Testis (tissue), 3 donors: ENCODE measurements around the gene PSEN2. TPM values are rescaled to one million over a fixed set of nuclear protein-coding genes. Genes with fewer than 3 reads are reported as not detected.

Experiments
- DNase-seq: peaks from one replicate; pipeline ENCODE4 v3.0.0-alpha.2; 2019
- H3K27ac ChIP-seq, 2 donors: fragments of 200-600 bp; sonication (generic); one replicate each; pipeline ENCODE4 v1.5.1; 2019
- H3K27me3 ChIP-seq: fragments of 200-600 bp; sonication (generic); one replicate; pipeline ENCODE4 v1.5.1; 2019
- H3K36me3 ChIP-seq: fragments of 200-600 bp; sonication (generic); one replicate; pipeline ENCODE4 v1.5.1; 2017; ENCODE audit warnings: low read depth; ENCODE audit errors: missing control alignments
- H3K4me1 ChIP-seq: fragments of 200-600 bp; sonication (generic); one replicate; pipeline ENCODE4 v1.5.1; 2019
- H3K4me3 ChIP-seq, 2 donors: fragments of 200-600 bp; sonication (generic); one replicate each; pipeline ENCODE4 v1.5.1; 2017 to 2019
- H3K9me3 ChIP-seq: fragments of 200-600 bp; sonication (generic); one replicate; pipeline ENCODE4 v1.5.1; 2017
- CTCF ChIP-seq, 3 experiments: fragments of 450-650 bp in 2 of 3; fragments of 200-600 bp in 1 of 3; sonication (generic) in 1 of 3; IDR thresholded peaks; one replicate each; pipeline ENCODE4 v1.5.1; 2016 to 2019; ENCODE audit warnings: antibody characterized with exemption in 3 of 3, mild to moderate bottlenecking in 2 of 3, moderate library complexity in 1 of 3
- POLR2A ChIP-seq: fragments of 450-650 bp; IDR thresholded peaks from one replicate; pipeline ENCODE4 v1.6.1; 2017; ENCODE audit warnings: antibody characterized with exemption, mild to moderate bottlenecking, moderate library complexity
- WGBS, 2 donors: methylation state at CpG; one replicate each; pipeline ENCODE4 v1.1.5; 2018; 5-methylcytosine and 5-hydroxymethylcytosine counted together
- intact Hi-C: fragments of 100-400 bp; cut with DNase I; formaldehyde crosslinking; loops from one replicate; pipeline ENCODE4 v1.15.1; 2023; ENCODE audit warnings: low total_unique reads
- polyA plus RNA-seq: library from polyadenylated mRNA; stranded (reverse); fragments of 350-450 nt; fragmentation: Illumina TruSeq; extraction: RNeasy Lipid Tissue Mini Kit (QIAGEN cat#74804); gene quantifications from one replicate; pipeline ENCODE4 v1.2.3, GENCODE V29; 2014; ENCODE audit warnings: low read depth, low replicate concordance; ENCODE audit not compliant: insufficient read depth
- total RNA-seq, 2 donors: library from RNA; depleted of rRNA; stranded (reverse); fragments of >200 nt; gene quantifications; one replicate each; pipeline ENCODE4 v1.2.3, GENCODE V29; 2016

PSEN2 gene
- total and polyA plus RNA-seq, 3 donors from 2014 or later: 40.7 to 107 (median 87.8) TPM

- Histone ChIP-seq H3K27ac (no peak overlapping the region), H3K36me3 (no peaks in the 10 kb centered on the region), H3K27me3 (no peaks in the 10 kb centered on the region), H3K4me1 (no peaks in the 10 kb centered on the region), H3K9me3 (no peaks in the 10 kb centered on the region), H3K4me3 (no peak overlapping the region)
- DNase-seq: no peak
- intact Hi-C loops: no loop called here
- 76 to 80% methylated on average over 5 of the region's 5 CpGs for WGBS, 2 donors
- no peak for TF ChIP-seq POLR2A
- TF ChIP-seq CTCF (IDR thresholded peaks at IDR 0.05): no peak
Observed at GRCh38 chr1:226863446-226863845, 7.0 kb upstream of the PSEN2 start.

- H3K27me3 ChIP-seq: no peaks in the 10 kb centered on the region
- no peak for DNase-seq
- intact Hi-C loops: no loop called here
- TF ChIP-seq POLR2A (no peak), CTCF (IDR thresholded peaks at IDR 0.05) (no peak)
- H3K4me1 ChIP-seq: no peaks in the 10 kb centered on the region
- H3K4me3 ChIP-seq: no peak overlapping the region
- H3K9me3 ChIP-seq: no peaks in the 10 kb centered on the region
- no peaks in the 10 kb centered on the region for H3K36me3 ChIP-seq
- 92 to 94% methylated on average over 4 of the region's 4 CpGs for WGBS, 2 donors
- no peak overlapping the region for H3K27ac ChIP-seq
Observed at GRCh38 chr1:226864311-226864710, 6.1 kb upstream of the PSEN2 start.

GRCh38 chr1:226865590-226865989 is 4.8 kb upstream of the PSEN2 start:
- Histone ChIP-seq H3K4me1 (no peaks in the 10 kb centered on the region), H3K27ac (no peak overlapping the region), H3K27me3 (no peaks in the 10 kb centered on the region), H3K36me3 (no peaks in the 10 kb centered on the region), H3K9me3 (no peaks in the 10 kb centered on the region), H3K4me3 (no peak overlapping the region)
- DNase-seq: no peak
- TF ChIP-seq CTCF (IDR thresholded peaks at IDR 0.05) (no peak), POLR2A (no peak)
- intact Hi-C loops: no loop called here
- 74 to 86% methylated on average over 4 of the region's 4 CpGs for WGBS, 2 donors

GRCh38 chr1:226867461-226868054 is 2.9 kb upstream of the PSEN2 start:
- Histone ChIP-seq H3K4me3 (no peak overlapping the region), H3K27me3 (no peaks in the 10 kb centered on the region), H3K9me3 (no peaks in the 10 kb centered on the region), H3K4me1 (peaks cover 8% of the 10 kb centered on the region), H3K27ac (no peak overlapping the region), H3K36me3 (no peaks in the 10 kb centered on the region)
- intact Hi-C loops: no loop called here
- WGBS, 2 donors: 85 to 96% methylated on average over 6 of the region's 6 CpGs
- TF ChIP-seq CTCF (IDR thresholded peaks at IDR 0.05): no peak
- TF ChIP-seq POLR2A: no peak
- DNase-seq: no peak

- no peak for DNase-seq
- Histone ChIP-seq H3K27ac (no peak overlapping the region), H3K36me3 (no peaks in the 10 kb centered on the region), H3K9me3 (no peaks in the 10 kb centered on the region), H3K27me3 (no peaks in the 10 kb centered on the region), H3K4me1 (peaks cover 15% of the 10 kb centered on the region), H3K4me3 (no peak overlapping the region)
- WGBS, 2 donors: 97 to 100% methylated on average over 1 of the region's 1 CpG
- intact Hi-C loops: no loop called here
- TF ChIP-seq POLR2A (no peak), CTCF (IDR thresholded peaks at IDR 0.05) (no peak)
Observed at GRCh38 chr1:226868726-226869125, 1.7 kb upstream of the PSEN2 start.
